HCT116 (cell line): ENCODE results near the gene PHACTR1.

Experiments
- CTCF ChIP-seq, 3 experiments: fragments of 200-600 bp in 1 of 3; sonication (generic) in 1 of 3; IDR thresholded peaks in 2 of 3; conservative IDR thresholded peaks in 1 of 3; 2 replicates each; pipeline ENCODE4 v1.5.1; 2012 to 2017; ENCODE audit warnings: low read depth in 2 of 3, low read length in 2 of 3, antibody characterized with exemption in 1 of 3, borderline replicate concordance in 1 of 3, control low read depth in 1 of 3, mild to moderate bottlenecking in 1 of 3, mixed read lengths in 1 of 3, mixed run types in 1 of 3, moderate library complexity in 1 of 3; ENCODE audit not compliant: insufficient read depth in 1 of 3
- EGR1 ChIP-seq: IDR thresholded peaks from 2 replicates; pipeline ENCODE4 v1.6.1; 2012; ENCODE audit warnings: low read depth
- RAD21 ChIP-seq: IDR thresholded peaks from 2 replicates; pipeline ENCODE4 v1.6.1; 2012; ENCODE audit warnings: low read depth, mild to moderate bottlenecking

- TF ChIP-seq CTCF (IDR thresholded peaks at IDR 0.05 in 2 of 3, conservative IDR thresholded peaks at IDR 0.05 in 1 of 3; ENCODE audit: borderline replicate concordance in 1 of 3, insufficient read depth in 1 of 3, low read depth in 2 of 3, low read length in 2 of 3): no peak
- no peak for TF ChIP-seq EGR1
- TF ChIP-seq RAD21: no peak
These were observed 310.6 kb downstream of the PHACTR1 start for GRCh38 chr6:13027207-13027606.
